HG02852 (cell line): ENCODE data around the gene TLCD3A.
"Not testable (repeated sequence)": the region's sequence is repeated elsewhere in the genome, so short reads cannot be mapped to it uniquely, and the experiment has no call there.

ENCODE experiments used
- ATAC-seq: cut with Tn5 transposase; IDR thresholded peaks from one replicate; pipeline ENCODE4 v1.9.1; 2021; ENCODE audit warnings: mild to moderate bottlenecking, moderate library complexity; ENCODE audit not compliant: unreplicated experiment

TLCD3A gene

DNA sequence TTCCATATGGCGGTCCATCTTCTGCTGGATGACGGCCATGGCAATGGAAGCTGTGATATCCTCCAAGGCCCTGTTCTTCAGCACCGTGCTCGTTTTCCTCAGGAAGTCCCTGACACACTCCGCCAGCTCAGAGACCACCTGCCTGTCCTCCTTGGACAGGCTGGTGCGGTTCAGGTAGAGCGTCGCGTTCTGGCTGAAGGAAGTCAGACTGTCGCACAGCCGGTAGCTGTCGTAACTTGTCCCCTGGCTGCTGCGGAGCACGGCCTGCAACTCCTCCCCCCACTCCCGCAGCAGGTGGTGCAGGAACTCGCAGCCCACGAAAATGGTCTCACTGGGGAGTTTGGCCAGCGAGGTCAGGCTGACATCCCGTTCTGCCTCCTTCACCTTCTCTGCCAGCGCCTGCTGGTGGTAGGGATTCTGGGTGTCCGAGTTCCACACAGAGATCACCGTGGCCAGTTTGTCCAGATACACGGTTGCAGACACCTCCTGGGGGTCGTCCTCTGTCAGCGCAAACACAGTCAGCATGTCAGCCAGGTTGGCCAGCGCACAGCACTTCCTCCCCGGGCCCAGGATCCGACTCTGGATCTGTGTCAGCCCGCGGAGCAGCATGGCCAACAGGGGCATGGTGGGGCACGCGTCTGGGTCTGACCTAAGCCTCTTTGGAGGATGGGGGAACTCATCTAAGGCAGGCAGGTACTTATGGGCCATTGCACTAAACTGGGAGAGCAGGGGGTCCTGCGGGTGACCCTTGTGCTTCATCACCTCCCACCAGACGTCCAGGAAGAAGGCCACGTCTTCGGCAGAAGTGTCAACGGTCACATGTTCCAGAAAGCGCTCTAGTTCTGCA, 14.6 kb downstream of the TLCD3A start:
- no peak for ATAC-seq

DNA sequence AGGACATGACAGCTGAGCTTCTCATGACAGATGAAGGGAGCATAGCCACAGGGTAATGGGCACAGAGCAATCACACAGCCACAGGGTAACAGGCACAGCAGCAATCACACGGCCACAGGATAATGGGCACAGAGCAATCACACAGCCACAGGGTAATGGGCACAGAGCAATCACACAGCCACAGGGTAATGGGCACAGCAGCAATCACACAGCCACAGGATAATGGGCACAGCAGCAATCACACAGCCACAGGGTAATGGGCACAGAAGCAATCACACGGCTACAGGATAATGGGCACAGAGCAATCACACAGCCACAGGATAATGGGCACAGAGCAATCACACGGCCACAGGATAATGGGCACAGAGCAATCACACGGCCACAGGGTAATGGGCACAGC, 16.2 kb downstream of the TLCD3A start:
- not testable (repeated sequence) for ATAC-seq

DNA sequence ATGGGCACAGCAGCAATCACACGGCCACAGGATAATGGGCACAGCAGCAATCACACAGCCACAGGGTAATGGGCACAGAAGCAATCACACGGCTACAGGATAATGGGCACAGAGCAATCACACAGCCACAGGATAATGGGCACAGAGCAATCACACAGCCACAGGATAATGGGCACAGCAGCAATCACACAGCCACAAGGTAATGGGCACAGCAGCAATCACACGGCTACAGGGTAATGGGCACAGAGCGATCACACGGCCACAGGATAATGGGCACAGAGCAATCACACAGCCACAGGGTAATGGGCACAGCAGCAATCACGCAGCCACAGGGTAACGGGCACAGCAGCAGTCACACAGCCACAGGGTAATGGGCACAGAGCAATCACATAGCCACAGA, 17.0 kb downstream of the TLCD3A start:
- ATAC-seq, result not testable (repeated sequence)

DNA sequence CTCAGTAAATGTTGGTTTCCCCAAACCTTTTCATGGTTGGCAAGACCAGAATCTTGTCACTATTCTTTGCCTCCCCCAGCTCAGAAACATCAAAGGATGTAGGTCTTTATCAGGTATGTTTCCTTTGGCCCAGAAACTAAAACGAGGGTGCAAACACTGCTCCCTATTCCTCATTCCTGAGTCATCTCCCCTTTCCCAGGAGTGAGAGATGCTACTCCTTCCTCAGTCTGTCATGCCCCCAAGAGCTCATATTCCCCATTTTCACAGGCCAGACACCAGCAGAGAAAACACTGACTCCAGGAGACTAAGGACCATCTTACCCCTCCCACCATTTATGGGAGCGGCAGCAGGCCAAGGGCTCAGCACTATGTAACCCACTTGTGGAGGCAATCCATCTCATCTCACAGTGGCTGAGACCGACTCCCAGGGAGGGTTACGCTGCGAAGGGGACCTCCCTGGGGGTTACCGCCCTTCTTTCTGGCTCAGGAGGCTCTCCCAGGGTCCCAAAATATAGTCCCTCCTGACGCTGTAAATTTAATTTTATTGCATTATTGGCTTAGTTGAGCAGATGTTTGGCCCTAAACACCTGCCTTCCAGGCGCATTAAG, 18.1 kb downstream of the TLCD3A start:
- no peak for ATAC-seq

DNA sequence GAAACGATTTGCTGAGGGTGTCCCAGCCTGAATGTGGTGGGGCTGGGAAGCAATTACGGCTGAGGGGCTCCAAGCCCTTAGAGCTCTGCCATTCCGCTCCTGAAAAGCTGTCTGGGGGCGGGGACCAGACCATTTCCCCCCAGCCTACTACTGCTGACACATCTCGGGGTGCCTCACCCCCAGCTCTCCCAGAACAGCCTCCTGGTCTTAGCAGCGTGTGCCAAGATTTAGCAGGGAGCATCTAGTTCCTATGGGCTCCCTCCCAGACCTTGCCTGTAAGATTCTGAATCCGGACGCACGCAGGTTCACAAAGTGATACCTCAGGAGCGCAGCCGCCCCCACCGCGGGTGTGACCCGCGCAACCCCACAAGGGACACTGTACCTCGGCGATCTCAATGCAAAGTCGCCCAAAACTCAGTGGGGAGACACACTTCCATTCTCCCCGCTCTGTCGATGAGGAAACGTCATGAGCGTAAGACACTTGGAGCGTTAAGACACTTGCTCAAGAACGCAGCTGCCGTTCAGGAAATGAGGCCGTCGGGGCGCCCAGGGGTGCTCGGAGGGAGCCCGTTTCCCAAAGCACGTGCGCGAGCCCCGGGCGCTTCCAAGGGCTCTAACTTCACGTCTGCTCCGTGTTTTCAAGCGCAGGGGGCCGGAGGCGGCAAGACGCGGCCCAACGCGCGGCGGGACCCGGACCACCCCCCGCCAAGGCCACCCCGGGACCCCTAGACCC, 19.0 kb downstream of the TLCD3A start:
- peak; percentile 34 for ATAC-seq

DNA sequence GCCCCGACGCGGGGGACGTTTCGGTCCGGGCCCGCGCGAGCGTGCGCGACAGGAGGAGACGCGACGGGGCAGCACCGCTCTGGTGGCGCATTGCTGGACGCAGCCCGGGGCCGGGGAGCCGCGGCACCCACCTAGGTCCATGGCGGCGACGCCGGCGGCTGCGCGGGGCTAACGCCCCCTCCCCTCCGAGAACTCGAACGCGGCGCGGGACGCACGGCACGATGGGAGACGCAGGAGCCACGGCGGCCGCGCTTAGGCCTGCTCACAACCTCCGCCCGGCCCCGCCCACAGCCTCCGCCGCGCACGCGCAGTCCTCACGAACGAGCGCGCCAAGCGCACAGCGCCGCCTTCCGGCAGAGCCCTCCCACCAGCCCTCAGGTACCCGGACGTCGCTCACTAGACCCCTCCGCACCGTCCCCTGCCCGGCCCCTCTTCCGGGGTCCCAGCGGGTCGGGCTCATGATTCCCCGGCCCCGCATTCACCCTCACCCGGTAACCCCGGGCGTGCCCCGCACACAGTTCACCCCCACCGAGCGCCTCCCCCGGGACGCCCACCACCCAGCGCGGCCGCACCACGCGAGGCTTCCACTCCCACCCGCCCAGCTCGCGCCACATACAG, 19.7 kb downstream of the TLCD3A start, which contains the start of gene GEMIN4:
TSS of gene GEMIN4 (minus strand) at position 263 of the 618 bp plus-strand sequence. CDS start at position 141, 122 bp downstream.
- ATAC-seq, result peak; percentile 76

DNA sequence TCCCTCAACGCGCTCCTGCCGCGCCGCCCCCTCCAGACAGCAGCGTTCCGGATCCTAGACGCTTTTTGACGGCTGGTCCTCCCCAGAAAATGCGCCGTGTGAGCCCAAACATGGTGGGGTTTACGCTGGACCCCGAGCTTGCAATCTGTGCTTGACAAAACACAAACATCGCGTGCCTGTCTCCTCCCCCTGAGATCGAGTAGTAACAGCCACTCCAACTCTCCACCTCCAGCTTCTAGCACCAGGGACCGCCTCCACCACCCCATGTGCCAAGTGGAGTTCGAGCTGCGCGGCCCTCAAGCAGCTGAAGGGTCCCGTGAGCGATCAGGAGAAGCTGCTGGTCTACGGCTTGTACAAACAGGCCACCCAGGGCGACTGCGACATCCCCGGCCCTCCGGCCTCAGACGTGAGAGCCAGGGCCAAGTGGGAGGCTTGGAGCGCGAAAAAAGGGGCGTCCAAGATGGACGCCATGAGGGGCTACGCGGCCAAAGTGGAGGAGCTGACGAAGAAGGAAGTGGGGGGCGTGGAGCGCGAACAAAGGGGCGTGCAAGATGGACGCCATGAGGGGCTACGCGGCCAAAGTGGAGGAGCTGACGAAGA, 20.3 kb downstream of the TLCD3A start:
- ATAC-seq, result peak; percentile 4

DNA sequence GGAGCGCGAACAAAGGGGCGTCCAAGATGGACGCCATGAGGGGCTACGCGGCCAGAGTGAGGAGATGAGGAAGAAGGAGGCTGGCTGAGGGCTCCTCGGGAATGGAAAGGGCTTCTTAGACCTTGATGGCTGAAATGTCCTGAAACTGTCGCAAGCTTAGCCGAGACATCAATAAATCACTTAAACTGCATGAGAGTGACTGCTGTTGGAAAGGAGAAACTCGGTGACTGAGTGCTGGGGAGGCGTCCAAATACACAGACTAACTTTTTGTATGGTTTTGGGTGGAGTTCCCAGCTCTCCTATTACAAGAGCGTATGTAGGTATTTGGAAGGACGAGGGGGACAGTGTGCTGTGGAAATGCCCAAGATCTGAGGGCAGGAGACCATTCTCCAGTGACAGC, 21.0 kb downstream of the TLCD3A start:
- ATAC-seq, result no peak

DNA sequence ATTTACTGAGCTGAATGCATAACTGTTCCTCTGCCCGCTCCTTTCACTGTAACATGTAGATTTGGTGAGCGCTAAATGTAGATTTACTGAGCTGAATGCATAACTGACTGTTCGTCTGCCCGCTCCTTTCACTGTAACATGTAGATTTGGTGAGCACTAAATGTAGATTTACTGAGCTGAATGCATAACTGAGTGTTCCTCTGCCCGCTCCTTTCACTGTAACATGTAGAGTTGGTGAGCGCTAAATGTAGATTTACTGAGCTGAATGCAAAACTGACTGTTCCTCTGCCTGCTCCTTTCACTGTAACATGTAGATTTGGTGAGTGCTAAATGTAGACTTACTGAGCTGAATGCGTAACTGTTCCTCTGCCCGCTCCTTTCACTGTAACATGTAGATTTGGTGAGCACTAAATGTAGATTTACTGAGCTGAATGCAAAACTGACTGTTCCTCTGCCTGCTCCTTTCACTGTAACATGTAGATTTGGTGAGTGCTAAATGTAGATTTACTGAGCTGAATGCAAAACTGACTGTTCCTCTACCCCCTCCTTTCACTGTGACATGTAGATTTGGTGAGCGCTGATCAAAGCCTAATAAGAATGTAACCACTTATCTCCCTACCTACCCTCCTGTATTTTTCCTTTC, 23.0 kb downstream of the TLCD3A start:
- ATAC-seq, result not testable (repeated sequence)

DNA sequence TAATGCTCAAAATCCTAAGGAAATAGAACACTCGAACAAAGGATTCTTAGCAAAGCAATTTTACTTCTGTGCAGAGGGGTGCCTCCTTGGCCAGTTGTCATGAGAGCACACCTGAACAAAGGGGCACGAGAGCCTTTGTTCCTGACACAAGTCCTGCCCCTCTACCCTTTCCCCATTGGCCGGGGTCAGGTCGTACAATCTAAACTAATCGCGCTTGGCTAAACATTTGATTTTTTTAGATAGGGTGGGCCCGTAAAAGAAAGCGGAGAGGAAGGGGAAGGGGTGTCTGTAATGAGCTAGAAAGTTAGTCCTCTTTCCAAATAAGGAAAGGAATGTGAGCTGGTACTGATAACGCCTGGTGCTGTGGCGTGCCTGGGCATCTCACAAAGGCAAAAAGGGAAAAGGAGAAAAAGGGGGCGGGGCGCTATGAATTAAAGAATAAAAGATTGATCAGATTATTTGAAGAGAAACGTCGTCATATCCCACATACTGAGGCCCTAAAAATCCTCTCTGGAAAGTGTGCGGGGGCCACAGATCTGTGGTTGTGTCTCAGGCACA, 23.7 kb downstream of the TLCD3A start:
- not testable (repeated sequence) for ATAC-seq

DNA sequence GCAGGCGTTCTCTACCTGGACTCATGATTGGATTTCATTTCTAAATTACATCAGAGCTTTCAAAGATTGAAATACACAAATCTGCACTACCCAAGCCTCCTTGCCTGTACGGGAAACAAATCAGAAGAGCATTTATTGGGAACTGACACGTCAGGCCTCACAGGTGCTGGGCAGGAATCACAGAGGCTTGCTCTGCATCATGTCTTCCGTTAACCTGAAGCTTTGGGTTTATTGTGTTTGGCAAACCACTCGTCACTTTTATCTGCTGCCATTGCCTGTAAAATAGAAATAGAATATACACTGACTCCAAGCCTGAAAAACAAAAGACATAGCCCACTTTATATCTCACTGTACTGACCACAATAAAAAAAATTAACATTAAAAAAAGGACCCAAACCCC, 27.6 kb downstream of the TLCD3A start:
- ATAC-seq, result no peak

DNA sequence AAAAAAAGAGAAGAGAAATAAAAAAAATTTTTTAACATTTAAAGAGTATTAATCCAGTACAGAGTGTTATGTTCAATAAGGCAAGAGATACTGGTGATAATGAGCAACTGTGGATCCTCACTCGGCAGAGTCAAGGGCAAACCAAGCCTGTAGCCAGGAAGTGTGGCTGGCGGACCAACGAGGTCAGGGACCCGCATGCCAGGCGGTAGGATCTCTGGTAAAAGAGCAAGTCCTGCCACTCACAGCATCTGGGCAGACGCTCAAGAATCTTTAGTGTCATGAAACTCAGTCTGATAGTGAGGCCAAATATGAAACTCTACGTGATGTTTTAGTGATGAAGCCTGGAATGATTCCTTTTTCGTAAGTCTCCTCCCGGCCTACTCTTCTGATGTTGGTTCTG, 28.0 kb downstream of the TLCD3A start:
- no peak for ATAC-seq

DNA sequence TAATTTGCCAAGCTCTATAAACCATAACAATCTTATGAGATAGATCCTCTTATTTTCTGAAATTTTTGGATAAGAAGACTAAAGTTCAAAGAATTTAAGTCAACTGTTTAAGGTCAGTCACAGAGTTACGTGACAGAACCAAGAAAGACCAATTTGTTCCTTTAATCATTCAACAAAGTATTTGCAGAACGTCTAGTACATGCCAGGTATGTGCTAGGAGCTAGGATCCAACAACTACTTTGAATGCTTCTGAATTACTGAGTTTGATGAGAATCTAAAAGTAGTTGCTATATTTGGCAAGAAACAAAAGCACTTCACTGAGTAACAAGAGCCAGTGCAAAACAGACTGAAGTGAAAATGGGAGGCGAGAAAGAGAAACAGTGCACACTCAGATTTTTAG, 34.7 kb downstream of the TLCD3A start:
- ATAC-seq, result no peak

DNA sequence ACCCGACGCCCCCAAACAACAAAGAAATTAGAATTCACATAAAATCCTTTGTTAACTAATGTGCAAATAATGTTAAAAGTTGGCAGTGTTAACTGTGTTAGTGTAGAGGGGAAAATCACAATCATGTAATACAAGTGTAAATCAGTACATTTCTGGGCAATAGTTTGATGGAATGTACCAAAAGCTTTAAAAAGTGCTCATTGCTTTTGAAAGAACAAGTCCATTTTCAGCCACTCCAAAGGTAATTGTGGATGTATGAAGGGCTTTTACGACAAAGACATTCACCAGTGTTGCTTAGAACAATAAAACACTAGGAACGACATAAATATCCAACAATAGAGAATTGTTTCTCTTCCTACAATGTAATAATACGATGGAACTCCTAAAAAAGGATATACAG, 40.6 kb downstream of the TLCD3A start:
- ATAC-seq, result no peak

DNA sequence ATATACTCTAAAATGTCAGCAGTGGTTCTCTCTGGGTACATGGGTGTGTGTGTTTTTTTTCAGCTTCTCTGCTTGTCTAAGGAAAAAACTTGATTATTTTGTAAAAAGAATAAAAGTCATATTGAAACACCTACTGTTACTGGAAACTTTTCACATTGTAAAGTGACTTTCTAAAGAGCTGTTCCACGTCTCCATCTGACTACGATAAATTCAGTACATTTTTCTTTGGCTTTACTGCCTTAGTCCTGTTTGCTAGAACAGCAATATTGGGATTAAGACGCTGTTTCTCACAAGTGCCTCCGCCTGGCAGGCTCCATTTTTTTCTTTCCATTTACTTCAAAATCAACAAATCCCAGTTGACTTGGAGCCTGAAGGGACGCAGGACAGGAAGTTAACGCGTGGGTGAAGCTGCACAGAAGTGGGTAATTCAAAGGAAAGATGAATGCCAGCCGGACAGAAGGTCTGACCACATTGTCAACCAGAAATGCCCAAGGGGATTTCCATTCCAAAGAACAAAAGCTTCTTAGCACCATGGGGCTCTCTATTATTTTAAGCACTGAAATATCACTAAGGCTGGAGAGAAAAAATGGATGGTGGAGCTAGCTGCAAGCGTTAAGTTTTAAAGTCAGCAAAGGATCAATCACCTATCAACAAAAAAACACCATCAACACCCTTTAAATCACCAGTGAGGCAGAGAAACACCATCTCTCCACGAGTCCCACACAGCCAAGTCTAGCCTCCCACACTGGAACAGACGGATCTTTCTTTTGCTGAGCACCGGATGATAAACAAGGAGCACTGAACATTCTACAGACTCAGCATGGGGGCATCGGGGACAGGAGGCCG, 41.3 kb downstream of the TLCD3A start:
- ATAC-seq, result no peak

DNA sequence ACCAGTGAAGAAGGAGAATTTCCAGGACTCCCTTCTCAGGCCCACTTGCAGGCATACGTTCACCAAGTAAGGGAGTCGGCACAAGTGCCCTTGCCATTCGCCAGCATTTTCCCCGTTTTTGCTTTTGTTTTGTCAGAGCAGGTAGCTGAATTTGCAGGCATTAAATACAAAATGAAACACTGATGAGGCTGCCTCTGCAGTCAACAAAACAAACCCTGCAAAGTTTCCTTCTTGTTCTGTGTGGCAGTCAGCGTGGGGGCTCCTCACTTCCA, 41.9 kb downstream of the TLCD3A start:
- no peak for ATAC-seq

DNA sequence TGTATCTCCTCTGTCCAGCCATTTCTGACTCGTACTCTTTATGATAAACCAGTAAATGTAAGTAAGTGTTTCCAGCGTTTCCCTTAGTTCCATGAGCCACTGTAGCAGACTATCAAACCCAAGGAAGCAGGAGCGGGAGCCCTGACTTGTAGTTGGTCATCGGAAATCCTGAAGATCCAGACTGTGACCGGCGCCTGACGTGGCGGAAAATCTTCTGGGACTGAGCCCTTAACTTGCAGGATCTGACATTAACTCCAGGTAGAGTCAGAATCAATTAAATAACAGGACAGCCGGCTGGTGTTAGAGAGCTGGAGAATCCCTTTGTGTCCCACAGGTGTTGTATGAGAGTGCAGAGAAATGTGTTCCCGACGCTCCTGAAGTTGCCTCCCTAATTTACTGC, 45.7 kb downstream of the TLCD3A start:
- ATAC-seq, result no peak

DNA sequence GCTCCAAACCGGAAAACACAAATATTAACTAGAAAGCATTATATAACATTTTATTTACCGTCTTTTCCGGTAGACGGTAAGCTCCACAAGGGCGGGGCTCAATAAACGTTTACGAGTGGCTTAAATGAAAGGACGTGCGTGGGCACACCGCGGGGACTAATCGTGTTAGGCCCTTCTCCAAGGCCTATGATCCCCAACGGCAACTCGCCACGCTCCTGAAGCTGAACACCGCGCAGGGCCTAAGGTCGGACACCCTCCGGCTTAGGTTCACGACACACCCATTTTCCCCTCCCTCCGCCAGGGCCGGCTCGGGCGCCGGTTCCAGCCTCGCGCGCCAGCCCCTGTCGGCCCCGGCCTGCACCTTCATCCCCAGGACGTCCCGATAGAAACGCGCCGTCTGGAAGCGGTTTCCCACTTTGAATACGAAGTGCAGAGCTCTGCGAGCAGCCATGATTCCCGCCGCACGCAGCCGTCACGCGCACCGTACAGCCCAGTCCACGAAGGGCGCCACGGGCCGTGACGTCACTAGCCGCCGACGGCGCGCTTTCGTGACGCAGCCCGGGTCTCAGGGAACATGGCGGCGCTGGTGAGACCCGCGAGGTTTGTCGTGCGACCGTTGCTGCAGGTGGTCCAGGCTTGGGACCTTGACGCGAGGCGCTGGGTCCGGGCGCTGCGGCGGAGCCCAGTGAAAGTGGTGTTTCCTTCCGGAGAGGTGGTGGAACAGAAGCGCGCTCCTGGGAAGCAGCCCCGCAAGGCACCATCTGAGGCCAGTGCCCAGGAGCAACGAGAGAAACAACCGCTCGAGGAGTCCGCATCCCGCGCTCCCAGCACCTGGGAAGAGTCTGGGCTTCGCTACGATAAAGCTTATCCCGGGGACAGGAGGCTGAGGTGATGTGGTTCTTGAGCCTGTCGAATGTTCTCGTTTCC, 49.7 kb downstream of the TLCD3A start, which contains the start of the genes GLOD4 and MRM3:
TSS of gene GLOD4 (minus strand) at position 476 of the 927 bp plus-strand sequence. CDS start at position 451, 25 bp downstream.
TSS of gene MRM3 (plus strand) at position 549 of the 927 bp plus-strand sequence. CDS start at position 575, 26 bp downstream.
- peak; percentile 84 for ATAC-seq
